ENCODE data around the gene NUPR1.

DNA sequence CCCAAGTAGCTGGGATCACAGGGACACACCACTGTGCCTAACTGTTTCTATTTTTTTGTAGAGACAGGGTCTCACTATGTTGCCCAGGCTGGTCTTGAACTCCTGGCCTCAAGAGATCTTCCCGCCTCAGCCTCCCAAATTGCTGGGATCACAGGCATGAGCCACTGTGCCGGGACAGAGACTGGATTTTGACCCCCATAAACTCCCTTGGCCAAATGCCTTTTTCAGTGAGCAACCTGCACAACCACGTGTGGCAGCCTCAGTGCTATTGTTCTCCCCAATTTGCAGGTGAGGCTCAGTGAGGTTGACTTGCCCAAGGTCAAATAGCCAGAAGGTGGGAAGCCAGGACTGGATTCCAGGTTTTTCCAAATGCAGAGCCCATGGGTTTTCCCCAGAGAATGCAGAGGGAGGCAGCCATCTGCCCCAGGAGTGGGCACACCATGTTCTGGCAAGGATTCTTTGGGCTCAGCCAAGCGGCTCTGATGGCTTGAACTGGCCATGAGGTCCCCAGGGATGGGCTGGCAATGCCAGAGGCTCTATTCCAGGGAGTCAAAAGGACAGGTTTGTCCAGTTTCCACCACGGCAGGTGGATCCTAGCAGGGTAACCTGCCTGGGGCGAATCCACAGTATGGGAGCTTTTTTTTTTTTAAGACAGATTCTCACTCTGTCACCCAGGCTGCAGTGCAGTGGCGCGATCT lies 33.9 kb downstream of the NUPR1 start:
- TF ChIP-seq, protein P1, sequence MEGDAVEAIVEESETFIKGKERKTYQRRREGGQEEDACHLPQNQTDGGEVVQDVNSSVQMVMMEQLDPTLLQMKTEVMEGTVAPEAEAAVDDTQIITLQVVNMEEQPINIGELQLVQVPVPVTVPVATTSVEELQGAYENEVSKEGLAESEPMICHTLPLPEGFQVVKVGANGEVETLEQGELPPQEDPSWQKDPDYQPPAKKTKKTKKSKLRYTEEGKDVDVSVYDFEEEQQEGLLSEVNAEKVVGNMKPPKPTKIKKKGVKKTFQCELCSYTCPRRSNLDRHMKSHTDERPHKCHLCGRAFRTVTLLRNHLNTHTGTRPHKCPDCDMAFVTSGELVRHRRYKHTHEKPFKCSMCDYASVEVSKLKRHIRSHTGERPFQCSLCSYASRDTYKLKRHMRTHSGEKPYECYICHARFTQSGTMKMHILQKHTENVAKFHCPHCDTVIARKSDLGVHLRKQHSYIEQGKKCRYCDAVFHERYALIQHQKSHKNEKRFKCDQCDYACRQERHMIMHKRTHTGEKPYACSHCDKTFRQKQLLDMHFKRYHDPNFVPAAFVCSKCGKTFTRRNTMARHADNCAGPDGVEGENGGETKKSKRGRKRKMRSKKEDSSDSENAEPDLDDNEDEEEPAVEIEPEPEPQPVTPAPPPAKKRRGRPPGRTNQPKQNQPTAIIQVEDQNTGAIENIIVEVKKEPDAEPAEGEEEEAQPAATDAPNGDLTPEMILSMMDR (conservative IDR thresholded peaks at IDR 0.05): no peak
- TF ChIP-seq ZFX (IDR thresholded peaks at IDR 0.05): no peak
